ENCODE measurements around the gene GYS1.

Gene GYS1

DNA sequence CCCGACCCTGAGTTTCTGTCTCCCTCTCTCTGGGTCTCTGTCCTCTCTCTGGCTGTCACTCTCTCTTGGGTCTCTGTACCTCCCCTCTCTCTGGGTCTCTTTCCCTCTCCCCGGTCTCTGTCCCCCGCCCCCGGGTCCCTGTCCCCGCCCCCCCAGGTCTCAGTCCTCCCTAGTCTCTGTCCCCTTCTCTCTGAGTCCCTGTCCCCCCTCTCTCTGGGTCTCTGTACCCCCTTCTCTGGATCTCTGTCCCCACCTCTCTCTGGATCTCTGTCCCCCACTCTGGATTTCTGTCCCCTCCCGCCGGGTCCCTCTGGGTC, 30.3 kb downstream of the GYS1 start:
- DNase-seq: no peak

DNA sequence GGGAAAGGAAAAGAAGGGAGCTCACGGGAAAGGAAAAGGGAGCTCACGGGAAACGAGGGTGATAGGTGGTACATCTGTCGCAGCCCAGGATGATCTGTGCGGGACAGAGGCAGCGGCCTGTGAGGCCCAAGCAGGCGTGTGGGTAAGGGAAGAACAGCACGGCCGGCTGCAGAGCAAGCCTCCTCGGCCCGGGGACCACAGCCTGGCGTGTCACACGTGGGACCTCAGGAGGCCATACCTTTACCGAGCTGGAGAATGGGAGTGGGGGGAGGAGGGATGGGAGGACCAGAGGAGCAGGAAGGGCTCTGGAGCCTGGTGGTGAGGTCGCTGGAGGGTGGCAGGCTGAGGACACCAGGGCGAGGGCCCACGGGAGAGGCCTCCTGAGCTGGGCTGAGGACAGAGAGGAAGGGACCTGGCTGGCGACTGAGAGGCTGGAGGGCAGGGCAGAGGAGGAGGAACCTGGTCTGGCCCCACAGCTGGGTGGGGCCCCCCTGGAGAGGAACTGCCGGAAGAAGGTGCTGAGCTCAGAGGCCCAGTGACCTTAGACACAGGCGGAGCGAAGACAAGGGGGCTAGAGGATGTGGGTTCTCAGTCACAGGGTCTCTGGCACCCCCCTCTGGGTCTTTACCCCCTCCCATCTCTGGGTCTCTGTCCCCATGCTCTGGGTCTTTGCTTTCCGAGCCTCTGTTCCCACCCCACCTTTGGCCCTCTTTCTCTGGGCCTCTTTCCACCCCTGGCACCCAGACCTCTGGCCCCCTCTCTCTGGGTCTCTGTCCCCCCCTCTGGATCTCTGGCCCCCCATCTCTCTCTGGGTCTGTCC, 30.9 kb downstream of the GYS1 start:
- peak; percentile 87 for DNase-seq

DNA sequence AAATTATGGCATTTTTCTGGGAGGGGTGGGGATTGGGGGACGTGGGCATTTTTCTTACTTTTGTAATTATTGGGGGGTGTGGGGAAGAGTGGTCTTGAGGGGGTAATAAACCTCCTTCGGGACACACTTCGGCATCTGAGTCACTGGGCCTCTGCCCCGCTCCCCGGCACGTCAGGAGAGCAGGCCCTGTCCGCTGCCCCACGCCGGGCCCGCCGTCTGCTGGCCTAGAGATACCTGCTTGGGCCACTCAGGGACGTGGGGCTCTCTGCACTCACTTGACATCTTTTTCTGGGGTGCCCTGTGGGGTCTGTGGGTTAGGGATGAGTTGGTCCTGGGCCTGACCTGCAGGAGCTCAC, 31.5 kb downstream of the GYS1 start:
- no peak for DNase-seq

DNA sequence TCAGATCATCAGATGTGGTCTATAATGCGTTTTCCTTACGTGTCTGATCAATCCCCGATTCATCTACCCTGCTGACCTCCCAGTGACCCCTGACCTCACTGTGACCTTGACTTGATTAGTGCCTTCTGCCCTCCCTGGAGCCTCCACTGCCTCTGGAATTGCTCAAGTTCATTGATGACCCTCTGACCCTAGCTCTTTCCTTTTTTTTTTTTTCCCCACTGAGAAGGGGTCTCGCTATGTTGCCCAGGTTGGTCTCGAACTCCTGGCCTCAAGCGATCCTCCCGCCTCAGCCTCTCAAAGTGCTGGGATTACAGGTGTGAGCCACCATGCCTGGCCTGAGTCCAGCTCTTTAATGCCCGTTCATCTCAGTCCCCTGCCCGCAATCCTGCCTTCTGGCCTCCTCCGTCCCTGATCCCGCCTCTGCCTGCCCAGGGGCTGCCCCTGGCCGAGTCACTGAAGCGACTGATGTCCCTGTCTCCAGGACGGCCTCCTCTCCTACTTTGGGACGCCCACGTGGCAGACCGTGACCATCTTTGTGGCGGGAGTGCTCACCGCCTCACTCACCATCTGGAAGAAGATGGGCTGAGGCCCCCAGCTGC, 32.0 kb downstream of the GYS1 start:
- peak; percentile 38 for DNase-seq

DNA sequence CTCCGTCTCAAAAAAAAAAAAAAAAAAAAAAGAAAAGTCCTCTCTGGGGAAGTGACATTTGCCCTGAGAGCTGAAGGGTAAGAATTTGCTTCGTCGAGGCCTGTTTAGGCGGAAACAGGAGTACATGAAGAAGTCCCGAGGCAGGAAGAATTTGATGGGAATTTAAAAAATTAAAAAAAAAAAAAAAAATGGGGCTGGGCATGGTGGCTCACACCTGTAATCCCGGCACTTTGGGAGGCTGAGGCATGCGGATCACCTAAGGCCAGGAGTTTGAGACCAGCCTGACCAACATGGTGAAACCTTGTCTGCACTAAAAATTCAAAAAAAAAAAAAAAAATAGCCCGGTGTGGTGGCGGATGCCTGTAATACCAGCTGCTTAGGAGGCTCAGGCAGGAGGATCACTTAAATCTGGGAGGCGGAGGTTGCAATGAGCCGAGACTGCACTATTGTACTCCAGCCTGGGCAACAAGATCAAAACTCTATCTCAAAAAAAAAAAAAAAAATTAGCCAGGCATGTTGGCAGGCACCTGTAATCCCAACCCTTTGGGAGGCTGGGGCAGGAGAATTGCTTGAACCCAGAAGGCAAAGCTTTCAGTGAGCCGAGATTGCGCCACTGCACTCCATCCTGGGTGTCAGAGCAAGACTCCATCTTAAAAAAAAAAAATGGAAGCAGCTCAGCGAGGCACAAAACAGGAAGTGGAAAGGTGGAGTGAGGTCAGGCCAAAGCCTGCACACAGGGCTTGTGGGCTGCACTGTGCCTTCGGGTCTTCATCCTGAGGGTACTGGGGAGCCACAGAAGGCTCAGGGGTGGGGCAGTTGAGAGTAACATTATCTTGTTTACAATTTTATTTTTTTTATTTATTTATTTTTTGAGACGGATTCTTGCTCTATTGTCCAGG, 33.5 kb downstream of the GYS1 start:
- peak; percentile 83 for DNase-seq

DNA sequence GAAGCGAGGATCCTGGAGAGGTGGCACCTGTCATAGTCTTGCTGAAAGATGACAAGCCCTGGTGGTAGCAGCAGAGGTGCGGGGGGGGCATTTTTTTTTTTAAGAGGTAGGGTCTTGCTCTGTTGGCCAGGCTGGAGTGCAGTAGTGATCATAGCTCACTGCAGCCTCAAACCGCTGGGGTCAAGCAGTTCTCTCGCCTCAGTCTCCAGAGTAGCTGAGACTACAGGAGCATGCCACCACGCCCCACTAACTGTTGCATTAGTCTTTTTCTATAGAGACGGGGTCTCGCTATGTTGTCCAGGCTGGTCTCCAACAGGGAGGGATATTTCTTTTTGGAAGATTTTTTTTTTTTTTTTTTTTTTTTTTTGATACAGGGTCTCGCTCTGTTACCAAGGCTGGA, 35.1 kb downstream of the GYS1 start:
- DNase-seq: no peak

DNA sequence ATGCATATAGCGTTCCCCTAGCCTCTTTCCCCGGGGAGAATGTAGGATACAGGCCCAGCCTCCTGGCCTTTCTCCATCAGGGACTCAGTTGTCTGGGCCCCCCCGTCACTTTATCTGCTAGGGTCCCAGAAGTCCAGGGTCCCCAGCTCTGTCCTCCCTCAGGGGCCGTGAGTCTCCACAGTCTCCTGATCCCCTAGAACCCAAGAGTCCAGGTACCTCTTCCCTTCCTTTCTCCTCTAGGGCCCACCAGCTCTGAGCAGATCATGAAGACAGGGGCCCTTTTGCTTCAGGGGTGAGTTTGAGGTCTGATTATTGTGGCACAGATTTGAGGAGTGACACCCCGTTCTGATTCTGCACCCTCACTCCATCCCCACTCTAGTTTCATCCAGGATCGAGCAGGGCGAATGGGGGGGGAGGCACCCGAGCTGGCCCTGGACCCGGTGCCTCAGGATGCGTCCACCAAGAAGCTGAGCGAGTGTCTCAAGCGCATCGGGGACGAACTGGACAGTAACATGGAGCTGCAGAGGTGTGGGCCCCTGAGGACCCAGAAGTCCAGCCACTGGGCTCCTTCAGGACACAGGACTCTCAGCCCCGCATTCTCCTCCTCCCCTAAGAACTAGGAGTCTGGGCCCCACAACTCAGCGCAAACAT, 37.7 kb downstream of the GYS1 start:
- DNase-seq: no peak

DNA sequence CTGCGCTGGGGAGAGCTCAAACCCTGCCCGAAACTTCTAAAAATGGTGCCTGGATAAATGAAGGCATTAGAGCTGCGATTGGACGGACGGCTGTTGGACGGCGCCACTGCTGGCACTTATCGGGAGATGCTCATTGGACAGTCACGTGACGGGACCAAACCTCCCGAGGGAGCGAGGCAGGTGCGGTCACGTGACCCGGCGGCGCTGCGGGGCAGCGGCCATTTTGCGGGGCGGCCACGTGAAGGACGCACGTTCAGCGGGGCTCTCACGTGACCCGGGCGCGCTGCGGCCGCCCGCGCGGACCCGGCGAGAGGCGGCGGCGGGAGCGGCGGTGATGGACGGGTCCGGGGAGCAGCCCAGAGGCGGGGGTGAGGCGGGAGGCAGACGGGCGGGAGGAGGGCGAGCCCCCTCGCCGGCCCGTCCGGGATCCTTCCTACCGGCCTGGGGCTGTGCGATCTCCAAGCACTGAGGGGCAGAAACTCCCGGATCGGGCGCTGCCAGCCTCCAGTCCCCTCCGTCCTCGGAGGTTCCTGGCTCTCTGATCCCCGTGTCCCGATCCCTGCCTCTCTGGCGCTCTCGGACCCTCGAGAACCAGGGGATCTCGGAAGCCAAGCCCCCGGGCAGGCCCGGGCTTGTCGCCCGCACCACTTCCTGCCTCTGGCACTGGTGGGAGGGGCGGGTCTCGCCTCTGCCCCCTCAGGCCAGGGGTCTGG, 38.4 kb downstream of the GYS1 start, which contains the start of gene BAX:
TSS of gene BAX (plus strand) at position 281 of the 713 bp plus-strand sequence. CDS start at position 335, 54 bp downstream.
- peak; percentile 97 for DNase-seq

DNA sequence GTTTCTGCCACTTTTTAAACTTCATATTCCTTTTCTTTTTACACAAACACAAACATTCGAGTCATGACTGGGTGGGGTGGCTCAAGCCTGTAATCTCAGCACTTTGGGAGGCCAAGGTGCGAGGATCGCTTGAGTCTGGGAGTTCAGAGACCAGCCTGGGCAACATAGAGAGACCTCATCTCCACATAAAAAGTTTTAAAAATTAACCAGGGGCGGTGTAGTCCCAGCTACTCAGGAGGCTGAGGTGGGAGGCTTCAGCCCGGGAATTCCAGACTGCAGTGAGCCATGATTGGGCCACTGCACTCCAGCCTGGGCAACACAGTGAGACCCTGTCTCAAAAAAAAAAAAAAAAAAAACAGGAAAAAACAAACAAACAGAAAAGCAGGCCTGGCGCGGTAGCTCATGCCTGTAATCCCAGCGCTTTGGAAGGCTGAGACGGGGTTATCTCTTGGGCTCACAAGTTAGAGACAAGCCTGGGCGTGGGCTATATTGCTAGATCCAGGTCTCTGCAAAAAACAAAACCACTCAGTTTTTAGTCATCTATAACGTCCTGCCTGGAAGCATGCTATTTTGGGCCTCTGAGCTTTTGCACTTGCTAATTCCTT, 39.0 kb downstream of the GYS1 start:
- no peak for DNase-seq

DNA sequence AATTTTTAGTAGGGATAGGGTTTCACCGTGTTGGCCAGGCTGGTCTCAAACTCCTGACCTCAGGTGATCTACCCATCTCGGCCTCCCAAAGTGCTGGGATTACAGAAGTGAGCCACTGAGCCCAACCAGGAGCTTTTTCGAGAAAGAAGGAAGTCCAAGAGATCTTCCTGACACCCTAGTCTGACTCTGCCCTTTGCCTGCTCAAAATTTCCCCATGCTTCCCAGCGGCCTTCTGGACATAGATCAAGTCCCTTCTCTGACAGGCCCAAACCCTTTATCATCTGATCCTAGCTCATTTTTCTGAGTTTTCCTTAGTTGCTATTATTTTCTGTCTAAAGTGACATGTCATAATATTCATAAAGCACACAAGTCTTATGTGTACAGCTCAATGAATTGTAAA, 40.0 kb downstream of the GYS1 start:
- no peak for DNase-seq

DNA sequence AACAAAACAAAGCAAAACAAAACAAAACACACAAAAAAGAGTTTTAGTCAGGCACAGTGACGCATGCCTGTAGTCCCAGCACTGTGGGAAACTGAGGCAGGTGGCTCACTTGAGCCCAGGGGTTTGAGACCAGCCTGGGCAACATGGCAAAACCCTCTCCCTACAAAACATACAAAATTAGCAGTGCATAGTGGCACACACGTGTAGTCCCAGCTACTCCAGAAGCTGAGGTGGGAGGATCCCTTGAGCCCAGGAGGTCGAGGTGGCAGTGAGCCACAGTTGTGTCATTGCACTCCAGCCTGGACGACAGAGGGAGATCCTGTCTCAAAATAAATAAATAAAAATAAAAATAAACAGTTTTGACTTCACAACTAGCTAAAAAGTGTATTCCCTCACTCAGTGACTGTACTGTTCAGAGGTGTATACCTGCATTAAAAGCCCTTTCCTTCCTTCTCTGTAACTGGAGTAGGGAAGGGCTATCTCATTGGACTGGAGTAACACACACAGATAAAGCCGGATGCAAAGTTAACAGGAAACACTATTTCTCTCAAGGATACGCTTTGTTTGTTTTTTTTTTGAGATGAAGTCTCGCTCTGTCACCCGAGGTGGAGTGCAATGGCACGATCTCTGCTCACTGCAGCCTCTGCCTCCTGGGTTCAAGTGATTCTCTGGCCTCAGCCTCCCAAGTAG, 42.1 kb downstream of the GYS1 start:
- no peak for DNase-seq

DNA sequence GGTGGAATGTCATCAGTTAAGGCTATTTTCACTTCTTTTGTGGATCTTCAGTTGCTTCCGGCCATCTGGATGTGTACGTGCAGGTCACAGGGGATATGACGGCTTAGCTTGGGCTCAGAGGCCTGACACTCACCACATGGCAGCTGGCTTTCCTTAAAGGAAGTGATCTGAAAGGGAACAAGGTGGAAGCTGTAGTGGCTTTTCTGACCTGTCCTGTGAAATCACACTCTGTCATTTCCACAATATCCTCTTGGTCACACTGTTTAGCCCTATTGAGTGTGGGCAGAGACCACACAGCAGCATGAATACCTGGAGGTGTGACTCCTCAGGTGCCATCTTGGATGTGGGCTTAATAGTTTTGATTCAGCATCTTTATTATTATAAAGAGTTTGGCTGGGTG, 43.0 kb downstream of the GYS1 start:
- DNase-seq: peak; percentile 85

DNA sequence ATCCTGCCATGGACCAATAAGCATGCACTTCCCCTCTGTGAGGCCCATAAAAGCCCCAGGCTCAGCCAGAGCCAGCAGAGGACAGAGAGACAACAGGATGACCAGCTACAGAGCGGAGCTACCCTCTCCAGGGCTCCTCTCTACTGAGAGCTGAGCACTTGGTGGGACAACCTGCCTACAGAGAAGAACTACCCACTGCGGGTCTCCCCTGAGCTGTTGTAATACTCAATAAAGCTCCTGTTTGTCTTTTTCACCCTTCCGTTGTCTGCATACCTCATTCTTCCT, 45.9 kb downstream of the GYS1 start:
- no peak for DNase-seq

DNA sequence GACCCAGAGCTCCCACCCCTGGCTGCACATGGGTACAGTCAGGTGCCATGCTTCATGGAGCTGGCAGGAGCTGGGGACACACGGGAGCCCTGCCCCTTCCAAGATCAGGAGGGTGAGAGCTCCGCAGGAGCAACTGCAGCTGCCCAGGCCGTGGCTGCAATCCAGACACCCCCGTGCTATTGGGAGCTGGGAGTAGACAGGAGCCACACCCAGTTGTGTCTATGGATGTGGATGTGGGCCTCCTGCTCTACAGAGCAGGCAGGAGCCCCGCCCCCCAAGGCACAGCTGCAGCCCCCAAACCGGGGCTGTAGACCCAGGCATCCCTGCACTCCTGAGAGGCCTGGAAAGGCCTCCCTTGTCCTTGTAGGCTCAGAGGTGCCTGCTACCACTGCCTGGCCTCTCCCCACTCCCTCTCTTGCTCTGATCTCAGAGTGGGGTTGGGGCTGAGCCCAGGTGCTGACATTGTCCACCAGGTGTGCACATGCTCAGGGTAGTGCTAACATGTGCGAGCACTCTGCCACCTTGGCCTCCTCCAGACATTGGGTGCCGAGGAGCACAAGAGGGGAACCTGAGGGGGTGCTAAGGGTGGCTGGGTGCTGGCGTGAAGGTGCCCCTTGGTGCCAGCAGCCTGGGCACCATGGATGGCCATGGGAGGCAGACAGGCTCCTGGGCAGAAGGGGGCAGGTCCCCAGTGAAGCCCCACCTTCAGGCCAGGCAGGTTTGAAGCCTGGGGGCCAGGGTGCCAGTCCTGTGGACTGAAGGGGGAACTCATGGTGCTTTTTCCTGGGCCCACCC, 46.4 kb downstream of the GYS1 start:
- no peak for DNase-seq

DNA sequence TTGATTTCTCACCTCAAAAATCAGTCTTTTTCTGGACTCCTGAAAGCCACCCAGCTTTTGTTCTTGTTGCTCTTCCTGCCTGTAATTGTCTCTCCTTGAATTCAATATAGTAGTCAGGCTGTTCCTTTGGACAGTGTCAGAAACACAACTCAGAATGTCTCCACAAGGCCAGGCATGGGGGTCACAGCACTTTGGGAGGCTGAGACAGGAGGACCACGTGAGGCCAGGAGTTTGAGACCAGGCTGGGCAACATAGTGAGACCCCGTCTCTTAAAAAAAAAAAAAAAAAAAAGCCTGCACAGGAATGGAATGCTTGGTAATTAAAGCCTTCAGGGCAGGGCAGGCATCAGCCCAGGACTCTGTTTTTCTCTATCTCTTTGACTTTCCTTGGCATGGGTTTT, 47.3 kb downstream of the GYS1 start:
- DNase-seq: no peak

DNA sequence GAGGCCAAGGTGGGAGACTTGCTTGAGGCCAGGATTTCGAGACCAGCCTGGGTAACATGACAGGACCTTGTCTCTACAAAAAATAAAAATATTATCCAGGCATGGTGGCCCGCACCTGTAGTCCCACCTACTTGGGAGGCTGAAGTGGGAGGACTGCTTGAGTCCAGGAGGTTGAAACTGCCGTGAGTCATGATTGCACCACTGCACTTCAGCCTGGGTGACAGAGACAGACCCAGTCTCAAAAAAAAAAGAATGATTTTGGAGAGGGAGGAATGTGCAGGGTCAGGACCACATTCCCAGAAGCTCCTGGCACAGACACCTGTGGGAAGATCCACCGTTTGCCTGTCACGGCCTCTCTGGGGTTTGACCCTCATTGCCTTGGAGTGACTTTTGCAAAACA, 47.7 kb downstream of the GYS1 start:
- DNase-seq: no peak

DNA sequence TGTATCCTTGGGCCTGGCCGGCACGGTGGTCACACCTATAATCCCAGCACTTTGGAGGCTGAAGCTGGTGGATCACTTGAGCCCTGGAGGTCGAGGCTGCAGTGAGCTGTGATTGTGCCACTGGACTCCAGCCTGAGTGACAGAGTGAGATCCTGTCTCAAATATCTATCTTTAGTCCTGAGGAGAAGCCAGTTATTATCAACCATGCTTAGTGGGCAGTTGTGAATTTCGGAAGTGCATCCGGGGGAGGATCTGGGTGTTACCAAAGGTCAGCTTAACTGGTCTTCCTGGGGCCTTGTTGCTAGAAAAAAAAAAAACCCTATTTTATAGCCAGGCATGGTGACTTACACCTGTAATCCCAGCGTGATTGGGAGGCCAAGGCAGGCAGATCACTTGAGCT, 50.0 kb downstream of the GYS1 start:
- no peak for DNase-seq

DNA sequence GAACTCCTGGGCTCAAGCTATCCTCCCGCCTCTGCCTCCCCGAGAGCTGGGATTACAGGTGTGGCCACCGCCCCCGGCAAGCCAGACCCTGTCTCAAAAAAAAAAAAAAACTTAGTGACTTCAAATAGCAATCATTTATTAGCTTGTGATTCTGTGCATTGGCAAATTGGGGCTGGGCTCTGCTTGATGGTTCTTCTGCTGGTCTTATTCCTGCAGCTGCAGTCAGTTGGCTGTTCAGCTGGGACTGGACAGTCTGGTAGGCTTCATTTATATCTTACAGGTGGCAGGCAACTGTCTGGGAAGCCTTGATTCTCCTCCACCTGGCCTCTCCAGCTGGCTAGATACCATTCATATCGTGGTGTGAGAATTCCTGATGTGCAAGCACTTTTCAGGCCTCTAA, 52.2 kb downstream of the GYS1 start:
- DNase-seq: no peak

DNA sequence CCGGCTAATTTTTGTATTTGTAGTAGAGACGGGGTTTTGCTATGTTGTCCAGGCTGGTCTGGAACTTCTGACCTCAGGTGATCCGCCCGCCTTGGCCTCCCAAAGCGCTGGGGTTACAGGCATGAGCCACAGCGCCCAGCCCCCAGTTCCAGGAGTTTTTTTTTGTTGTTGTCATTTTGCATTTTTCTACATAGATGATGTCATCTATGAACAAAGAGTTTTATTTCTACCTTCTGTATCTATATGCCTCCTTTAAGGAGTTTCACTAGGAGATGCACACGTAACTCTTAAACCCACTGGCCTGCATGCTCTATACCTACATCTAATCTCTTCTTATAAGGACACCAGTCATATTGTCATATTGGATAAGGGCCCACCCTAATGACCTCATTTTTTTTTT, 54.9 kb downstream of the GYS1 start:
- DNase-seq: no peak

DNA sequence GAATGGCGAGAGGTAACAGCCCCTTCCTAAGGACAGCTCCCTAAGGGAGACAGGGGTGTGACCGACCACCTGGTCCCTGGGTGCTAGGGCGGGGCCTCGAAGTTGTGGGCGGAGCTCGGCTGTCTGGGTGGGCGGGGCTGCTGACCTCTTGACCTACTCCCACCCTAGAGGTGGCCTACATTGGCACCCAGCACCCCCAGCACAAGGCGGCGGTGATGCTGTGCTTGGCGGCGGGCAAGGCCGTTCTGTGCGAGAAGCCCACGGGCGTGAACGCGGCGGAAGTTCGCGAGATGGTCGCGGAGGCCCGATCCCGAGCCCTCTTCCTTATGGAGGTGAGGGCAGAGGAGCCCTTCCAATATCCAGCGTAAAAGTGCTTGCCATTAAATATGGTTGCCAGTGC, 57.2 kb downstream of the GYS1 start:
- DNase-seq: no peak

DNA sequence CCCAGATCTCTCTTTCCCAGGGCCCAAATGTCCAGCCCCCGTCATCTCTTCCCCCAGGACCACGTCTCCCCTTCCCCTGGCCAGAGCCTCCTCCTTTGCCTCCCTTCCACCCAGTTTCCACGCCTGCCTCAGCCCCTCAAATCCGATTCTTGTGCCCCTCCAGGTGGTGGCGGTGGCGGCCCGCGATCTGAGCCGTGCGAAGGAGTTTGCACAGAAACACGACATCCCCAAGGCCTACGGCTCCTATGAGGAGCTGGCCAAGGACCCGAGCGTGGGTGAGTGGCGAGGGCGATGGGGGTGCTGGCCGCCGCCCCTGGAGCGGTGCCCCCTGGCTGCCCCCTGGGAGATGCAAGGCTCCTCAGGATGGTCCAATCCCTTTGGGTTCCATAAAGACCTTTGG, 58.3 kb downstream of the GYS1 start:
- no peak for DNase-seq

Data from MV-4-11 (cell line).